Tibial artery (tissue), 4 donors: ENCODE results near the gene INAFM1.

Source experiments
- DNase-seq, 2 donors: peaks; one replicate each; pipeline ENCODE4 v3.0.0-alpha.2; 2019
- H3K27ac ChIP-seq, 2 donors: fragments of 200-600 bp; sonication (generic) in 1 of 2; 1 replicate in 1 of 2; 2 replicates in 1 of 2; pipeline ENCODE4 v1.5.1; 2018 to 2019; ENCODE audit warnings: mild to moderate bottlenecking in 1 of 2
- H3K27me3 ChIP-seq, 2 donors: fragments of 200-600 bp; sonication (generic) in 1 of 2; one replicate each; pipeline versions ENCODE4 v1.5.1 to v1.6.0; 2016 to 2019
- H3K36me3 ChIP-seq, 3 donors: fragments of 200-600 bp; sonication (generic) in 2 of 3; one replicate each; pipeline ENCODE4 v1.5.1; 2016 to 2019; ENCODE audit warnings: mild to moderate bottlenecking in 2 of 3
- H3K4me1 ChIP-seq, 4 donors: fragments of 200-600 bp; sonication (generic) in 2 of 4; 1 replicate in 3 of 4; 2 replicates in 1 of 4; pipeline ENCODE4 v1.5.1; 2016 to 2019
- H3K4me3 ChIP-seq, 2 donors: fragments of 200-600 bp; sonication (generic) in 1 of 2; 1 replicate in 1 of 2; 2 replicates in 1 of 2; pipeline ENCODE4 v1.5.1; 2018 to 2019; ENCODE audit warnings: mild to moderate bottlenecking in 2 of 2
- H3K9me3 ChIP-seq, 3 donors: fragments of 200-600 bp; sonication (generic) in 1 of 3; one replicate each; pipeline ENCODE4 v1.5.1; 2016 to 2019
- CTCF ChIP-seq, 2 experiments: fragments of 200-600 bp in 1 of 2; fragments of 450-650 bp in 1 of 2; IDR thresholded peaks; one replicate each; pipeline ENCODE4 v1.5.1; 2017 to 2019; ENCODE audit warnings: antibody characterized with exemption in 2 of 2, mild to moderate bottlenecking in 1 of 2, moderate library complexity in 1 of 2
- intact Hi-C: fragments of 100-400 bp; cut with DNase I; formaldehyde crosslinking; loops from one replicate; pipeline ENCODE4 v1.15.0; 2023; ENCODE audit warnings: low total_unique reads

Gene INAFM1

GRCh38 chr19:47274071-47274890 lies at the start of gene INAFM1:
Gene INAFM1 (plus strand): TSS chr19:47274885. CDS start chr19:47274920, 35 bp downstream.
- Histone ChIP-seq H3K9me3 (no peaks in the 10 kb centered on the region), H3K4me1 (peaks cover 0 to 54% (median 42%) of the 10 kb centered on the region in 4 donors), H3K36me3 (peaks cover 12 to 27% (median 23%) of the 10 kb centered on the region in 3 donors), H3K27me3 (no peaks in the 10 kb centered on the region), H3K4me3 (peak within 1 kb of the TSS; percentile 76 to 98), H3K27ac (peak within 1 kb of the TSS; percentile 99)
- no peak for TF ChIP-seq CTCF (IDR thresholded peaks at IDR 0.05)
- DNase-seq, result peak; percentile 97 to 98
- intact Hi-C loops, result no loop called here

DNA sequence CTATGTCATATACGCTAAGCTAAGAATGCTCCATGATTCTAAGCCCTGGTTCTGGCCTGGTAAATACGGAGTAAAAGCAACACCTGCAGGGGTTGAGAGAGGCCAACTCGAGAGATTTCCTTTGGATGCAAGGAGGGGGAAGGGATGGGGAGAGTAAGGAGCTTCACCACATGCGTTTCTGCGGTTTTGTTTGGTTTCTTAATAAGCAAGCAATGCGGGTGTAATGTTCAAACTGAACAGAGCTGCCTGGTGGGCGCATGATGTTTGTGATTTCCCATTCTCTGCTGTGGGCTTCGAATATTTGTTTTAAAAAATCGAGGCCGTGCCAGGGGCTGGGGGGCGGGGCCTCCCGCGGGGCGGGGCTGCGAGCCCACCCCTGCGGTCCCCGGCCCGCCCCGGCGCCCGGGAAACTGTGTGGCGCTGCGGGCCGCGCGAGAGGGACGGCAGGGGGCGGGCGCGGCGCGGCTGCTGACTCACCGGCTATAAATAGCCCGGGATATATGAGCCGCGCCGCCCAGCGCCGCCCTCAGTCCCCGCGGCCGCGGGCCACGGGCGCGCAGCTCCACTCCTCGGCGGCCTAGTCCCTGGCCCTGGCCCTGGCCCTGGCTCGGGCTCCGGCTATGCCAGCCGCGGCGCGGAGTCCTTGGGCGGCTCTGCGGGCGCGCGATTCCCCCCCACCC lies 48.8 kb upstream of the INAFM1 start:
- H3K36me3 ChIP-seq, result peaks cover 15 to 31% (median 27%) of the 10 kb centered on the region in 3 donors
- H3K27ac ChIP-seq, result peak overlapping the region; percentile 93 to 99
- peak; percentile 19 to 55 for TF ChIP-seq CTCF (IDR thresholded peaks at IDR 0.05)
- H3K27me3 ChIP-seq, result no peaks in the 10 kb centered on the region
- intact Hi-C loops, result no loop called here
- peaks cover 0 to 44% (median 28%) of the 10 kb centered on the region in 4 donors for H3K4me1 ChIP-seq
- H3K9me3 ChIP-seq, result no peaks in the 10 kb centered on the region
- H3K4me3 ChIP-seq, result peak overlapping the region; percentile 82 to 91
- peak; percentile 74 to 93 for DNase-seq

DNA sequence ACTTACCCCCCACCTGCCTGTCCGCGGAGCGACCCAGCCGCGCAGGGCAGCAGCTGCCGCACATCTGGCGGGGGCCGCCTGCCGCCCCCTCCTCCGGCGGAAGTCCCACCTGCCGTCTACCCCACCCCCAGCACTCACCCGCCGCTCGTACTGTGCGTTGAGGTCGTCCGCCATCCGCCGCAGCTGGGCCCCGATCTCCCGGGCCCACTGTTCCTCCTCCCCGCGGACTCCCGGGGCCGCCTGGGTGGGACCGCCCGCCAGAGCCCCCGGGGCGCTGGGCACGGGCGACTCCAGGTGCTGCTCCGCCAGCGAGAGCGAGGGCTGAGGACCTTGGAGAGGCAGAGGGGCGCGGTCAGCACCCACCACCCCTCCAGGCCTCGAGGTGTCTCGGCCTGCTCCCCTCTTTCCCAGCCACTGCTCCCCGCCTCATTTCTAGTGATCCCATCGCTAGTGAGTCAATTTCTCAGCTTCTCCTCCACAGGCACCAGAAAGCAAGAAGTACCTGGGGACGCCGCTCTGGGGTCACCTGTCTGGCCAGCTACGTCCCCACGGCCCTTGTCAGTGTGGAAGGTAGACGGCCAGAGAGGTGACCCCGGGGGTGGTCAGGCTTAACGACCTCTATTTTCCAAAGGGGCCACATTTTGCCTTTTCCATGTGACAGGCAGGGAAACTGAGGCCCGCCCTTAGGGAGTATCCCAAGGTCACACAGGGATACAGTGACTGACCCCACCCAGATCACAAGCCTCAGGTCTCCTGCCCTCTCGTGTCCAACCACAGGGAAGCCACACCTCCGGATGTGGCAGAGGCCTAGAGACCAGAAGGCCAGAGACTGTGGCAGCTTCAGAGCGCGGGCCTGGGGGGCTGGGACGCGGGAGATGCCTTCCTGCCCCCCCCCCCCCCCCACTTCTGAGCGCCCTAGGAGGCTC lies 48.0 kb upstream of the INAFM1 start:
- Histone ChIP-seq H3K27me3 (no peaks in the 10 kb centered on the region), H3K27ac (peak overlapping the region; percentile 93 to 99), H3K36me3 (peaks cover 7 to 23% (median 19%) of the 10 kb centered on the region in 3 donors), H3K9me3 (no peaks in the 10 kb centered on the region), H3K4me3 (peak overlapping the region; percentile 82 to 91), H3K4me1 (peaks cover 0 to 49% (median 32%) of the 10 kb centered on the region in 4 donors)
- DNase-seq, result peak; percentile 91 to 93
- peak in 1 of 2 experiments; percentile 4 for TF ChIP-seq CTCF (IDR thresholded peaks at IDR 0.05)
- intact Hi-C loops, result no loop called here

GRCh38 chr19:47227352-47228167 lies 47.1 kb upstream of the INAFM1 start:
- H3K27me3 ChIP-seq, result no peaks in the 10 kb centered on the region
- H3K4me3 ChIP-seq, result peak overlapping the region; percentile 82 to 91
- no peak for TF ChIP-seq CTCF (IDR thresholded peaks at IDR 0.05)
- H3K9me3 ChIP-seq, result no peaks in the 10 kb centered on the region
- H3K36me3 ChIP-seq, result peaks cover 0 to 14% (median 11%) of the 10 kb centered on the region in 3 donors
- peak overlapping the region; percentile 93 to 99 for H3K27ac ChIP-seq
- H3K4me1 ChIP-seq, result peaks cover 0 to 52% (median 40%) of the 10 kb centered on the region in 4 donors
- peak; percentile 93 to 96 for DNase-seq
- intact Hi-C loops, result no loop called here
